ENCODE results near the gene TAF1B. TPM values are rescaled to one million over a fixed set of nuclear protein-coding genes. Genes with fewer than 3 reads are reported as not detected.

TAF1B gene
- total RNA-seq, 1 donor from 2014 or later: 86.3 TPM

DNA sequence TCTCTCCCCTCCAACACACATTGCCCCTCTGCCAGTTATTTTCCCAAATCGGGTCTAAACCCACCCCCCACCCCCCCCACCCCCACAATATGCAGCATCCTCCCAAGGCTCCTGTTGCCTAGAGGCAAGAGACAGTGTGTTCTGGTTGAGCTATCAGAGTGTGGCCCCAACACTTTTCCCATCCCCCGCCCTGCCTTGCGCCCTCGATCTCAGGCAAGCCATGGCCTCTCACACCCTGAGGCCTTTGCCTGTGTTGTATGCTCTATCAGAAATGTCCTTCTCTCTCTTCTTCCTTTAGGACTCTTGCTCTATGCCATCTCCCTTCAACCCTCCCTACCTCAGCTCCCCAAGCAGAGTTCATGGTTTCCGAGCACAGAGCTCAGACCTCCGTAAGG lies 98.7 kb downstream of the TAF1B start:
- Histone ChIP-seq H2AFZ (replicated peaks) (no peak overlapping the region), H3K27me3 (peaks cover 6% of the 10 kb centered on the region), H3K9ac (no peak overlapping the region), H3K9me3 (ENCODE audit: low read depth) (no peaks in the 10 kb centered on the region), H4K20me1 (ENCODE audit: low read depth) (no peaks in the 10 kb centered on the region), H3K27ac (no peak overlapping the region), H3K4me1 (peaks cover 13% of the 10 kb centered on the region), H3K36me3 (no peaks in the 10 kb centered on the region), H3K4me2 (no peak overlapping the region), H3F3A (ENCODE audit: low read depth) (no peaks in the 10 kb centered on the region), H3K79me2 (ENCODE audit: low read depth) (no peaks in the 10 kb centered on the region), H3K4me3 (no peak overlapping the region)
- DNase-seq (ENCODE audit: low spot score): no peak
- peak overlapping the region; percentile 74 for H3K27ac Mint-ChIP-seq
- no peak for TF ChIP-seq EZH2 (IDR thresholded peaks at IDR 0.05)
- no peak for TF ChIP-seq EZH2phosphoT487 (IDR thresholded peaks at IDR 0.05)
- TF ChIP-seq, protein P1, sequence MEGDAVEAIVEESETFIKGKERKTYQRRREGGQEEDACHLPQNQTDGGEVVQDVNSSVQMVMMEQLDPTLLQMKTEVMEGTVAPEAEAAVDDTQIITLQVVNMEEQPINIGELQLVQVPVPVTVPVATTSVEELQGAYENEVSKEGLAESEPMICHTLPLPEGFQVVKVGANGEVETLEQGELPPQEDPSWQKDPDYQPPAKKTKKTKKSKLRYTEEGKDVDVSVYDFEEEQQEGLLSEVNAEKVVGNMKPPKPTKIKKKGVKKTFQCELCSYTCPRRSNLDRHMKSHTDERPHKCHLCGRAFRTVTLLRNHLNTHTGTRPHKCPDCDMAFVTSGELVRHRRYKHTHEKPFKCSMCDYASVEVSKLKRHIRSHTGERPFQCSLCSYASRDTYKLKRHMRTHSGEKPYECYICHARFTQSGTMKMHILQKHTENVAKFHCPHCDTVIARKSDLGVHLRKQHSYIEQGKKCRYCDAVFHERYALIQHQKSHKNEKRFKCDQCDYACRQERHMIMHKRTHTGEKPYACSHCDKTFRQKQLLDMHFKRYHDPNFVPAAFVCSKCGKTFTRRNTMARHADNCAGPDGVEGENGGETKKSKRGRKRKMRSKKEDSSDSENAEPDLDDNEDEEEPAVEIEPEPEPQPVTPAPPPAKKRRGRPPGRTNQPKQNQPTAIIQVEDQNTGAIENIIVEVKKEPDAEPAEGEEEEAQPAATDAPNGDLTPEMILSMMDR (IDR thresholded peaks at IDR 0.05): no peak
- H3K36me3 Mint-ChIP-seq: no peaks in the 10 kb centered on the region
- H3K27me3 Mint-ChIP-seq (ENCODE audit: insufficient read depth, low read depth): peaks cover 14% of the 10 kb centered on the region
- H3K4me1 Mint-ChIP-seq: peaks cover 17% of the 10 kb centered on the region
- H3K9me3 Mint-ChIP-seq: no peaks in the 10 kb centered on the region
- no peak overlapping the region for H3K4me3 Mint-ChIP-seq

DNA sequence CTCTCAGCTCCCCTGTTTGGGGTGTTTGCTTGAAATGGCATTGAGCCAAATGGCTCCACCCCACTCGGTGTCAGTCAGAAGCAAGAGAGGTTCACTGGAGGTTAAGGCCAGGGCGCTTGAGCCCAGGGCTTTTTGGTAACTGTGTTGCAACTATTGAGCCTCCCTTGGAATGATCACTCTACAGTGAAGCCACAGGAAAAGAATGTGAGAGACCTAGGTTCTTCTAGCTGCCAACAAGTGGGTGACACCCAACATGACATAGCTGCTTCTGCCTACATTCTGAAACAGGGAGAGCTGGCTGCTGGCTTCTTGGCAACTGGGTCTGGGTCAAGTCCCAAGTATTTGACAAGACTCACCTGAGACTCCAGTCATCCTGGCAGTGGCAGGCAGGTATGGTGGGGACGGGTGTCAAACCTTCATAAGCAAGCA lies 101.1 kb downstream of the TAF1B start:
- no peak overlapping the region for H3K4me3 Mint-ChIP-seq
- no peak for TF ChIP-seq EZH2 (IDR thresholded peaks at IDR 0.05)
- TF ChIP-seq, protein P1 (IDR thresholded peaks at IDR 0.05): no peak
- no peak for TF ChIP-seq EZH2phosphoT487 (IDR thresholded peaks at IDR 0.05)
- no peak overlapping the region for H3K27ac Mint-ChIP-seq
- H3K4me1 ChIP-seq: peaks cover 13% of the 10 kb centered on the region
- H3K27me3 Mint-ChIP-seq (ENCODE audit: insufficient read depth, low read depth): peaks cover 18% of the 10 kb centered on the region
- peaks cover 17% of the 10 kb centered on the region for H3K4me1 Mint-ChIP-seq
- no peaks in the 10 kb centered on the region for H3K79me2 ChIP-seq (ENCODE audit: low read depth)
- H3K36me3 ChIP-seq: no peaks in the 10 kb centered on the region
- DNase-seq (ENCODE audit: low spot score): no peak
- H3K9ac ChIP-seq: no peak overlapping the region
- no peaks in the 10 kb centered on the region for H4K20me1 ChIP-seq (ENCODE audit: low read depth)
- H3K9me3 Mint-ChIP-seq: no peaks in the 10 kb centered on the region
- no peaks in the 10 kb centered on the region for H3F3A ChIP-seq (ENCODE audit: low read depth)
- no peaks in the 10 kb centered on the region for H3K9me3 ChIP-seq (ENCODE audit: low read depth)
- H3K27me3 ChIP-seq: peaks cover 17% of the 10 kb centered on the region
- no peak overlapping the region for H3K27ac ChIP-seq
- no peak overlapping the region for H3K4me3 ChIP-seq
- H2AFZ ChIP-seq (replicated peaks): no peak overlapping the region
- H3K36me3 Mint-ChIP-seq: no peaks in the 10 kb centered on the region
- no peak overlapping the region for H3K4me2 ChIP-seq

DNA sequence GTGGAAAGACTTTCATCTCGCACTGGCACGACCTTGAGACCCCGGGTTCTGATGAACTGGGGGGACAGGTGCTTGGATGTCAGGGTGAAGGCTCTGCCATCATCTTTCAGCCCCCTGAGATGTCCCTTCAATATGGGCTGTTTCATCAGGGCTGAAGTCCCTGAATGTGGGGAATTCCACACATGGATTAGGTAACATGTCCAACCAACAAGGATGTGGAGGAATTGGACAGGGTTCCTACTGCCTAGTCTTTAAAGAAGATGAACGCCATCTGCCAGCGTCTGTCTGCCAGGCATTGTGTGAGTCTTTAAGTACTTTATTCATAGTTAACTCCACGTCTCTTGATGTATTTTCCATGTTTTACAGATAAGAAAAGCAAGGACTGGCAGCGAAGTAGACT lies 102.3 kb downstream of the TAF1B start:
- H3K36me3 Mint-ChIP-seq: no peaks in the 10 kb centered on the region
- H3K9me3 Mint-ChIP-seq: no peaks in the 10 kb centered on the region
- Histone ChIP-seq H3K4me1 (peaks cover 2% of the 10 kb centered on the region), H4K20me1 (ENCODE audit: low read depth) (no peaks in the 10 kb centered on the region), H3K27me3 (peaks cover 29% of the 10 kb centered on the region), H3K27ac (no peak overlapping the region), H3K9ac (no peak overlapping the region), H3F3A (ENCODE audit: low read depth) (peaks cover 7% of the 10 kb centered on the region), H2AFZ (replicated peaks) (no peak overlapping the region), H3K9me3 (ENCODE audit: low read depth) (no peaks in the 10 kb centered on the region), H3K36me3 (no peaks in the 10 kb centered on the region), H3K4me3 (no peak overlapping the region), H3K79me2 (ENCODE audit: low read depth) (no peaks in the 10 kb centered on the region), H3K4me2 (no peak overlapping the region)
- DNase-seq (ENCODE audit: low spot score): no peak
- H3K4me3 Mint-ChIP-seq: no peak overlapping the region
- no peak overlapping the region for H3K27ac Mint-ChIP-seq
- TF ChIP-seq EZH2 (IDR thresholded peaks at IDR 0.05): no peak
- no peak for TF ChIP-seq EZH2phosphoT487 (IDR thresholded peaks at IDR 0.05)
- TF ChIP-seq, protein P1 (IDR thresholded peaks at IDR 0.05): no peak
- H3K27me3 Mint-ChIP-seq (ENCODE audit: insufficient read depth, low read depth): peaks cover 27% of the 10 kb centered on the region
- H3K4me1 Mint-ChIP-seq: peaks cover 11% of the 10 kb centered on the region

All from neural progenitor cell (in vitro differentiated cells).